Measurements from ENCODE around the gene CCL28. TPM values are rescaled to one million over a fixed set of nuclear protein-coding genes. Genes with fewer than 3 reads are reported as not detected.

Gene CCL28
- total and polyA plus RNA-seq, 9 of the 15 experiments (the other 6 are each of a cell fraction or from before 2014, with no cell fraction given) = not detected

DNA sequence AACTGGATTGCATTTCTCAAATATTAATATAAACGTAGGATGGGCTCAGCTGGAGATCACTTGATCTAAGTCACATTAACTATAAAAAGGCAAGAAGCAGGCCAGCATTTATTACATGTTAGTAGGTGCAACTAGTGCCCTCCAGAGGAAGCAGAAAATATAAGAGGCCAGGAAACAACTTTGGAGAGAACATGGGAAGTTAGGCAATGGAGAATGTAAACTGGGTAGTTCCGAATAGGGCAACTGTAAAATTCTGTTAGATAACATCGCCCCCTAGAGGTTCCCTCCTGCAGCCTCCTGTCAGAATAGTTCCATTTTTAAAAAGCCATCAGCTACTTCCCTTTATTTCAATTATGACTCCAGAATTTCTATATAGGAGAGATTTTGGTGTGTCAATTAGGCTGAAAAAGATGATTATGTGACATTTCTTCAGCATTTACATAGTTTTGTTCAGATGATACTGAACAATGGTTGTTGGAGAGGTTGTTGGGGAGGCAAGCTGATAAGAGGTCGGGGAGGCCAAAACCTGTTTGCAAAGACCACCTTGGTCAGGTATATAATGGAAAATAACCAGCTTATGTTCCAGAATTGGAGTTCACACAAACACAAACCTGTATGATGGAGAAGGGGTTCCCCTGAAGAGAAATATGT, 22.4 kb downstream of the CCL28 start (continued):
- no peak for TF ChIP-seq MEIS2 (IDR thresholded peaks at IDR 0.05; ENCODE audit: partially characterized antibody)
- TF ChIP-seq JUN (IDR thresholded peaks at IDR 0.05; ENCODE audit: borderline replicate concordance, low read depth, low read length) = 0 out of 2 replicates have a peak, but pooled peaks have one; percentile 7
- TF ChIP-seq JUN (CRISPR knock-in tag; IDR thresholded peaks at IDR 0.05; ENCODE audit: borderline replicate concordance) = no peak
- no peak for TF ChIP-seq NR2F6 (CRISPR knock-in tag; IDR thresholded peaks at IDR 0.05)
- TF ChIP-seq SETDB1 (IDR thresholded peaks at IDR 0.05; ENCODE audit: low read length) = no peak
- TF ChIP-seq, protein P1, sequence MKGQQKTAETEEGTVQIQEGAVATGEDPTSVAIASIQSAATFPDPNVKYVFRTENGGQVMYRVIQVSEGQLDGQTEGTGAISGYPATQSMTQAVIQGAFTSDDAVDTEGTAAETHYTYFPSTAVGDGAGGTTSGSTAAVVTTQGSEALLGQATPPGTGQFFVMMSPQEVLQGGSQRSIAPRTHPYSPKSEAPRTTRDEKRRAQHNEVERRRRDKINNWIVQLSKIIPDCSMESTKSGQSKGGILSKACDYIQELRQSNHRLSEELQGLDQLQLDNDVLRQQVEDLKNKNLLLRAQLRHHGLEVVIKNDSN (CRISPR knock-in tag; IDR thresholded peaks at IDR 0.05) = no peak
- TF ChIP-seq STAG1 (CRISPR knock-in tag; IDR thresholded peaks at IDR 0.05; ENCODE audit: borderline replicate concordance) = peak; percentile 34; the same call in 1 of the 2 replicates
- no peak for TF ChIP-seq PYGO2 (tag; IDR thresholded peaks at IDR 0.05)
- no peak for TF ChIP-seq CBFA2T3 (IDR thresholded peaks at IDR 0.05)
- peak; percentile 68; the same call in 1 of the 2 replicates for TF ChIP-seq NBN (IDR thresholded peaks at IDR 0.05; ENCODE audit: low read depth)
- no peak for TF ChIP-seq KDM4B (IDR thresholded peaks at IDR 0.05; ENCODE audit: borderline replicate concordance in 2 of 2, low read depth in 1 of 2)
- TF ChIP-seq FOS (IDR thresholded peaks at IDR 0.05; ENCODE audit: extremely low read depth, insufficient read length) = no peak
- no peak for TF ChIP-seq IFI16 (CRISPR knock-in tag; IDR thresholded peaks at IDR 0.05)
- no peak for TF ChIP-seq CBX1 (IDR thresholded peaks at IDR 0.05; ENCODE audit: low read depth)
- no peak for TF ChIP-seq ZNF586 (CRISPR knock-in tag; conservative IDR thresholded peaks at IDR 0.05)
- TF ChIP-seq, protein P2, sequence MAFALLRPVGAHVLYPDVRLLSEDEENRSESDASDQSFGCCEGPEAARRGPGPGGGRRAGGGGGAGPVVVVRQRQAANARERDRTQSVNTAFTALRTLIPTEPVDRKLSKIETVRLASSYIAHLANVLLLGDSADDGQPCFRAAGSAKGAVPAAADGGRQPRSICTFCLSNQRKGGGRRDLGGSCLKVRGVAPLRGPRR (CRISPR knock-in tag; IDR thresholded peaks at IDR 0.05) = no peak
- no peak for TF ChIP-seq KLF6 (CRISPR knock-in tag; IDR thresholded peaks at IDR 0.05; ENCODE audit: borderline replicate concordance)
- TF ChIP-seq, protein P3, sequence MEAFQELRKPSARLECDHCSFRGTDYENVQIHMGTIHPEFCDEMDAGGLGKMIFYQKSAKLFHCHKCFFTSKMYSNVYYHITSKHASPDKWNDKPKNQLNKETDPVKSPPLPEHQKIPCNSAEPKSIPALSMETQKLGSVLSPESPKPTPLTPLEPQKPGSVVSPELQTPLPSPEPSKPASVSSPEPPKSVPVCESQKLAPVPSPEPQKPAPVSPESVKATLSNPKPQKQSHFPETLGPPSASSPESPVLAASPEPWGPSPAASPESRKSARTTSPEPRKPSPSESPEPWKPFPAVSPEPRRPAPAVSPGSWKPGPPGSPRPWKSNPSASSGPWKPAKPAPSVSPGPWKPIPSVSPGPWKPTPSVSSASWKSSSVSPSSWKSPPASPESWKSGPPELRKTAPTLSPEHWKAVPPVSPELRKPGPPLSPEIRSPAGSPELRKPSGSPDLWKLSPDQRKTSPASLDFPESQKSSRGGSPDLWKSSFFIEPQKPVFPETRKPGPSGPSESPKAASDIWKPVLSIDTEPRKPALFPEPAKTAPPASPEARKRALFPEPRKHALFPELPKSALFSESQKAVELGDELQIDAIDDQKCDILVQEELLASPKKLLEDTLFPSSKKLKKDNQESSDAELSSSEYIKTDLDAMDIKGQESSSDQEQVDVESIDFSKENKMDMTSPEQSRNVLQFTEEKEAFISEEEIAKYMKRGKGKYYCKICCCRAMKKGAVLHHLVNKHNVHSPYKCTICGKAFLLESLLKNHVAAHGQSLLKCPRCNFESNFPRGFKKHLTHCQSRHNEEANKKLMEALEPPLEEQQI (IDR thresholded peaks at IDR 0.05) = no peak
- TF ChIP-seq, protein P4, sequence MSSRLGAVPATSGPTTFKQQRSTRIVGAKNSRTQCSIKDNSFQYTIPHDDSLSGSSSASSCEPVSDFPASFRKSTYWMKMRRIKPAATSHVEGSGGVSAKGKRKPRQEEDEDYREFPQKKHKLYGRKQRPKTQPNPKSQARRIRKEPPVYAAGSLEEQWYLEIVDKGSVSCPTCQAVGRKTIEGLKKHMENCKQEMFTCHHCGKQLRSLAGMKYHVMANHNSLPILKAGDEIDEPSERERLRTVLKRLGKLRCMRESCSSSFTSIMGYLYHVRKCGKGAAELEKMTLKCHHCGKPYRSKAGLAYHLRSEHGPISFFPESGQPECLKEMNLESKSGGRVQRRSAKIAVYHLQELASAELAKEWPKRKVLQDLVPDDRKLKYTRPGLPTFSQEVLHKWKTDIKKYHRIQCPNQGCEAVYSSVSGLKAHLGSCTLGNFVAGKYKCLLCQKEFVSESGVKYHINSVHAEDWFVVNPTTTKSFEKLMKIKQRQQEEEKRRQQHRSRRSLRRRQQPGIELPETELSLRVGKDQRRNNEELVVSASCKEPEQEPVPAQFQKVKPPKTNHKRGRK (tag; IDR thresholded peaks at IDR 0.05) = no peak
- TF ChIP-seq, protein P5, sequence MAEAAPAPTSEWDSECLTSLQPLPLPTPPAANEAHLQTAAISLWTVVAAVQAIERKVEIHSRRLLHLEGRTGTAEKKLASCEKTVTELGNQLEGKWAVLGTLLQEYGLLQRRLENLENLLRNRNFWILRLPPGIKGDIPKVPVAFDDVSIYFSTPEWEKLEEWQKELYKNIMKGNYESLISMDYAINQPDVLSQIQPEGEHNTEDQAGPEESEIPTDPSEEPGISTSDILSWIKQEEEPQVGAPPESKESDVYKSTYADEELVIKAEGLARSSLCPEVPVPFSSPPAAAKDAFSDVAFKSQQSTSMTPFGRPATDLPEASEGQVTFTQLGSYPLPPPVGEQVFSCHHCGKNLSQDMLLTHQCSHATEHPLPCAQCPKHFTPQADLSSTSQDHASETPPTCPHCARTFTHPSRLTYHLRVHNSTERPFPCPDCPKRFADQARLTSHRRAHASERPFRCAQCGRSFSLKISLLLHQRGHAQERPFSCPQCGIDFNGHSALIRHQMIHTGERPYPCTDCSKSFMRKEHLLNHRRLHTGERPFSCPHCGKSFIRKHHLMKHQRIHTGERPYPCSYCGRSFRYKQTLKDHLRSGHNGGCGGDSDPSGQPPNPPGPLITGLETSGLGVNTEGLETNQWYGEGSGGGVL (CRISPR knock-in tag; IDR thresholded peaks at IDR 0.05) = no peak
